Ovary (tissue), 9 donors: ENCODE results near the gene TUBA4B. TPM values are rescaled to one million over a fixed set of nuclear protein-coding genes. Genes with fewer than 3 reads are reported as not detected.

Source experiments
- DNase-seq, 5 donors: peaks; one replicate each; pipeline ENCODE4 v3.0.0-alpha.2; 2019 to 2020
- H3K27ac ChIP-seq, 2 donors: fragments of 200-600 bp; one replicate each; pipeline versions ENCODE4 v1.5.1 to v1.8.0; 2019 to 2022
- H3K27me3 ChIP-seq: fragments of 200-600 bp; one replicate; pipeline ENCODE4 v1.8.0; 2022
- H3K36me3 ChIP-seq: fragments of 200-600 bp; sonication (generic); one replicate; pipeline ENCODE4 v1.5.1; 2019
- H3K4me1 ChIP-seq: one replicate; pipeline ENCODE4 v1.8.1; 2013; ENCODE audit warnings: mild to moderate bottlenecking, moderate library complexity; ENCODE audit not compliant: insufficient read depth
- H3K4me3 ChIP-seq: fragments of 200-600 bp; sonication (generic); one replicate; pipeline ENCODE4 v1.5.1; 2017
- H3K9me3 ChIP-seq, 2 donors: fragments of 200-600 bp in 1 of 2; sonication (generic) in 1 of 2; one replicate each; pipeline versions ENCODE4 v1.5.1 to v1.8.1; 2013 to 2019; ENCODE audit warnings: mild to moderate bottlenecking in 1 of 2, moderate library complexity in 1 of 2
- EP300 ChIP-seq: sonication (generic); formaldehyde crosslinking; IDR thresholded peaks from one replicate; pipeline ENCODE4 v1.6.1; 2017; ENCODE audit warnings: antibody characterized with exemption
- POLR2A ChIP-seq: fragments of 450-650 bp; IDR thresholded peaks from one replicate; pipeline ENCODE4 v1.6.1; 2017; ENCODE audit warnings: antibody characterized with exemption, mild to moderate bottlenecking, moderate library complexity
- whole genome bisulfite sequencing, 3 donors: extraction: QIAGEN DNeasy Blood & Tissue Kit in 1 of 3; methylation state at CpG; one replicate each; pipeline versions ENCODE4 v1.1.5 to v1.1.7; 2013 to 2017; 5-methylcytosine and 5-hydroxymethylcytosine counted together
- intact Hi-C, 4 donors: fragments of 100-400 bp; cut with DNase I; formaldehyde crosslinking; loops; one replicate each; pipeline versions ENCODE4 v1.11.0 to v1.15.1; 2022 to 2023
- polyA plus RNA-seq, 2 donors: library from polyadenylated mRNA; stranded (reverse); fragments of 200-250 nt in 1 of 2; fragments of 350-450 nt in 1 of 2; fragmentation: Illumina TruSeq in 1 of 2; extraction: RNeasy Lipid Tissue Mini Kit (QIAGEN cat#74804) in 1 of 2; gene quantifications; one replicate each; pipeline ENCODE4 v1.2.3, GENCODE V29; 2013 to 2014
- total RNA-seq, 7 donors: library from RNA; depleted of rRNA in 2 of 7; stranded (reverse); fragments of >200 nt in 2 of 7; fragmentation: NEBNext Ultra II Directional in 3 of 7; extraction: Animal tissue kit (Norgen Biotek cat#: 25700) in 3 of 7; gene quantifications; one replicate each; pipeline versions ENCODE4 v1.1.0 to v1.2.4, GENCODE V29; 2016 to 2023
- TF ChIP-seq, protein P1 (sequence below), 3 donors: fragments of 450-650 bp in 2 of 3; fragments of 200-600 bp in 1 of 3; IDR thresholded peaks; one replicate each; pipeline versions ENCODE4 v1.5.1 to v1.8.0; 2016 to 2022; ENCODE audit warnings: antibody characterized with exemption in 3 of 3, mild to moderate bottlenecking in 1 of 3
- donor health status: DM: no; HTN: no; CAD: no; lungs with moderate emphysema.
- donor health status: DM: no; HTN: no; CAD: no.
- donor health status: Bipolar disorder and iron deficiency.
- donor health status: DM: yes; HTN: yes; CAD: no.
- donor health status: DM: no; HTN: no; CAD: no.
- donor health status: DM: yes; HTN: yes; CAD: no.

TUBA4B gene
- total and polyA plus RNA-seq, 9 donors = 0.18 to 13.2 (median 0.35) TPM; not detected in 2

DNA sequence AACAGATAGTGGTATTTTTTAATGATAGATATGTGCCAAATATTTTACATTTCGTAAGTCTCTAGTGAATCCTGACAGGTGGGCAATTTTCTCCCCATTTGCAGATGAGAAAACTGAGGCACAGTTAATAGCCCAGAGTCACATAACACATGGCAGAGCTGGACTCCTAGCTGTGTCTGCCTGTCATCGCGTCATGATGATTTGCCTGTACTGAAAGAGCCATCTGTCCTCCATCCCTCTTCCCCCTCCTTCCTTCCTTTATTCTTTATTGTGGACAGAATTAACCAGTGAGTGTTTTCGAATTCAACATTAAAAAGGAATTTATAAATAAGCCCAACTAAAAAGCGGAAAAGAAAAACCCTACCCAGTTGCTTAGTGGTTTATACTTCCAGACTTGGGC lies 29.3 kb downstream of the TUBA4B start:
- H3K27me3 ChIP-seq = no peaks in the 10 kb centered on the region
- no peak for DNase-seq
- WGBS, 3 donors = 78 to 84% (median 80%) methylated on average over 5 of the region's 5 CpGs
- H3K27ac ChIP-seq = no peak overlapping the region
- no peaks in the 10 kb centered on the region for H3K9me3 ChIP-seq
- no peak for TF ChIP-seq EP300
- no peak for TF ChIP-seq POLR2A
- TF ChIP-seq, protein P1, sequence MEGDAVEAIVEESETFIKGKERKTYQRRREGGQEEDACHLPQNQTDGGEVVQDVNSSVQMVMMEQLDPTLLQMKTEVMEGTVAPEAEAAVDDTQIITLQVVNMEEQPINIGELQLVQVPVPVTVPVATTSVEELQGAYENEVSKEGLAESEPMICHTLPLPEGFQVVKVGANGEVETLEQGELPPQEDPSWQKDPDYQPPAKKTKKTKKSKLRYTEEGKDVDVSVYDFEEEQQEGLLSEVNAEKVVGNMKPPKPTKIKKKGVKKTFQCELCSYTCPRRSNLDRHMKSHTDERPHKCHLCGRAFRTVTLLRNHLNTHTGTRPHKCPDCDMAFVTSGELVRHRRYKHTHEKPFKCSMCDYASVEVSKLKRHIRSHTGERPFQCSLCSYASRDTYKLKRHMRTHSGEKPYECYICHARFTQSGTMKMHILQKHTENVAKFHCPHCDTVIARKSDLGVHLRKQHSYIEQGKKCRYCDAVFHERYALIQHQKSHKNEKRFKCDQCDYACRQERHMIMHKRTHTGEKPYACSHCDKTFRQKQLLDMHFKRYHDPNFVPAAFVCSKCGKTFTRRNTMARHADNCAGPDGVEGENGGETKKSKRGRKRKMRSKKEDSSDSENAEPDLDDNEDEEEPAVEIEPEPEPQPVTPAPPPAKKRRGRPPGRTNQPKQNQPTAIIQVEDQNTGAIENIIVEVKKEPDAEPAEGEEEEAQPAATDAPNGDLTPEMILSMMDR (IDR thresholded peaks at IDR 0.05) = no peak
- H3K4me1 ChIP-seq = peaks cover 12% of the 10 kb centered on the region
- no peaks in the 10 kb centered on the region for H3K36me3 ChIP-seq
- H3K4me3 ChIP-seq = no peak overlapping the region
- intact Hi-C loops = no loop called here

GRCh38 chr2:219282943-219283581 lies 30.0 kb downstream of the TUBA4B start:
- 75 to 87% (median 87%) methylated on average over 17 of the region's 17 CpGs for WGBS, 3 donors
- no peak overlapping the region for H3K27ac ChIP-seq
- H3K36me3 ChIP-seq = no peaks in the 10 kb centered on the region
- no peak overlapping the region for H3K4me3 ChIP-seq
- H3K4me1 ChIP-seq = peaks cover 6% of the 10 kb centered on the region
- no peaks in the 10 kb centered on the region for H3K27me3 ChIP-seq
- intact Hi-C loops = no loop called here
- no peak for DNase-seq
- TF ChIP-seq EP300 (no peak), POLR2A (no peak)
- TF ChIP-seq, protein P1 (IDR thresholded peaks at IDR 0.05) = no peak
- no peaks in the 10 kb centered on the region for H3K9me3 ChIP-seq

DNA sequence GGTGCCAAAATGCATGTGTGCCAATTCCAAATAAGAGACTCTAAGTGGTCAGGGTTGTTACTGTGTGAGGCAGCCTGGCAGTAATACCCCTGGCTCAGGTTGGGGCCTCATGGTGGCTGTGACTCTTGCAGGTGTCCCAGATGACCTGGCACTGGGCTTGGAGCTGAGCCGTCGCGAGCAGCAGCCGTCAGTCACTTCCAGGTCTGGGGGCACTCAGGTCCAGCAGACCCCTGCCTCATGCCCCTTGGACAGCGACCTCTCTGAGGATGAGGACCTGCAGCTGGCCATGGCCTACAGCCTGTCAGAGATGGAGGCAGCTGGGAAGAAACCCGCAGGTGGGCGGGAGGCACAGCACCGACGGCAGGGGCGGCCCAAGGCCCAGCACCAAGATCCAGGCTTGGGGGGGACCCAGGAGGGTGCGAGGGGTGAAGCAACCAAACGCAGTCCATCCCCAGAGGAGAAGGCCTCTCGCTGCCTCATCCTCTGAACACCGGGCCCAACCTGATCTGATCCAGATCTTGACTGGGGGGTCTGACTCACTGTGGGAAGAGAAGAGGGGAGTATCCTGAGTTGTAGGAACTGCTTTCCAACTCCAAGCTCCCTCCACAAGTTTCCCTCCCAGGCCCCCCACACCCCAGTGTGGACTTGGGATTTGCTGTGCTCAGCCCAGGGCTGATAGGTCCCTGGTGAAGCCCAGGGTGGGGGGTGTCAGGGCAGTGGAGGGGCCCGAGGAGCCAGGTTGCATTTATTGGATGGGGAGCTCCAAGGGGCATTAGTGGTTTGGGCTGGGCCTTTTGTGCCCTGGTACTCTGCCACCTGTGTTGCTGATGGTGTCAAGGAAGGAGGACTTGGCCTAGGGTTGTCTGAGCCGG lies 31.7 kb downstream of the TUBA4B start:
- intact Hi-C loops = no loop called here
- 82 to 84% (median 83%) methylated on average over 16 of the region's 16 CpGs for WGBS, 3 donors
- DNase-seq = peak in 1 of 5 donors; percentile 35
- Histone ChIP-seq H3K4me3 (no peak overlapping the region), H3K4me1 (peaks cover 7% of the 10 kb centered on the region), H3K27ac (peak overlapping the region; percentile 34 to 90), H3K27me3 (no peaks in the 10 kb centered on the region), H3K9me3 (no peaks in the 10 kb centered on the region), H3K36me3 (no peaks in the 10 kb centered on the region)
- TF ChIP-seq POLR2A = no peak
- no peak for TF ChIP-seq EP300
- TF ChIP-seq, protein P1 (IDR thresholded peaks at IDR 0.05) = no peak

GRCh38 chr2:219285373-219285735 lies 32.3 kb downstream of the TUBA4B start:
- Histone ChIP-seq H3K36me3 (no peaks in the 10 kb centered on the region), H3K4me3 (no peak overlapping the region), H3K9me3 (no peaks in the 10 kb centered on the region), H3K4me1 (peaks cover 11% of the 10 kb centered on the region), H3K27me3 (no peaks in the 10 kb centered on the region), H3K27ac (peak overlapping the region; percentile 34 to 90)
- TF ChIP-seq EP300 = no peak
- TF ChIP-seq, protein P1 (IDR thresholded peaks at IDR 0.05) = no peak
- TF ChIP-seq POLR2A = no peak
- 79 to 84% (median 83%) methylated on average over 12 of the region's 12 CpGs for WGBS, 3 donors
- DNase-seq = no peak
- intact Hi-C loops = no loop called here
